HG02610 (cell line): ENCODE measurements around the gene C2orf68.
"Not testable (repeated sequence)": the region's sequence is repeated elsewhere in the genome, so short reads cannot be mapped to it uniquely, and the experiment has no call there.

ENCODE experiments used
- ATAC-seq: cut with Tn5 transposase; IDR thresholded peaks from one replicate; pipeline ENCODE4 v1.9.1; 2021; ENCODE audit warnings: mild to moderate bottlenecking, moderate library complexity; ENCODE audit not compliant: unreplicated experiment

Gene C2orf68

DNA sequence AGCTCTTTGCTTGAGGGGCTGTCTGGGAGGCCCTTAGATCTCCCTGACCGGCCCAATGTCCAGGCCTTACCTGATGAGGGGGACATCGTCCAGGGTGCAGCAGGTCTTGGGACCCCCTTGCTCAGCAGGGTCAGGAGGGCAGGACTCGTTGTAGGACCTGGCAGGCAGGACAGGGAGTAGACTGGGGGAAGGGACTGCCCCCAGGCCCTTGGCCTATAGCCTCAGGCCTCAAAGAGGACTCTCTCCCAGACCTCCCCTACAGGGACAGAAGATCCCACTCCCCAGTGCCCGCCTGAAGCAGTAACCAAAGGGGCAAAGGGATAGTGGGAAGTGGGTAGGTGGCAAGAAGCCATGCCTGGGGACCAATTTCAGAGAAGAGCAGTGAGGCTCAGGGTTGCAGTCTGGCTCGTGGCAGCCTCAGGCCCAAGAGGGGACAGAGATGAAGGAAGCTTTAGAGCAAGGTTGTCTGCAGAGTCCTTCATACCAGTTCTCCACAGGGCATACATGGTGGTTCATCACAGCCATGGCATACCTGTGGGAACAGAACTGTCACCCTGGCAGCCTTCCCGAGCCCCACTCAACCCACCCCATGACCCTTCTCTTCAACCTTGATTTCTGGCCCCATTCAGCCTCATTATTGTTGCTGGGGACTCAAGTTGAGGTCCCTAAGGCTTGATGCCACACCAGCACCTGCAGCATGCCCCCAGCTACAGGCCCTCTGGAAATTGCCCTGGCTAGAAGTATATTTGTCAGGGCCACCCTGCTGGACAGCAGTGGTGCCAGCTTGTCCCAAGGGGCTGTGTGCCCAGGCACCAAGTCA, 10.7 kb downstream of the C2orf68 start:
- ATAC-seq, result no peak

DNA sequence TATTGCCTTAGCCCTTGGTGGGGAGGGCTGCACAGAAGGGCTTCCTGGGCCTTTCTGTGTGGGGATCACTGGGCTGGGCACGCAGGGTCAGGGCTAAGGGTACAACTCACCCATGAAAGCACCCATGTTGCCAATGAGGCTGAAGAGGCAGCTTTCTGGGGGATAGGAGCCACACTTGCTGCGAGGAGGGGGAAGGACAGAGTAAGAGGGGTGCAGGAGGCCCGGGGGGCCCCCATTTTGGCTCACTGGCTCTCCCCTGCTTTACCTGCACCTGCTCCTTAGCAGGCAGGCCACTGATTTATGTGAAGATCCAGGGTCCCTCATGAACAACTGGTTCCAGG, 11.7 kb downstream of the C2orf68 start:
- ATAC-seq, result no peak

GRCh38 chr2:85599468-85600234, 12.2 kb downstream of the C2orf68 start:
- ATAC-seq, result no peak

DNA sequence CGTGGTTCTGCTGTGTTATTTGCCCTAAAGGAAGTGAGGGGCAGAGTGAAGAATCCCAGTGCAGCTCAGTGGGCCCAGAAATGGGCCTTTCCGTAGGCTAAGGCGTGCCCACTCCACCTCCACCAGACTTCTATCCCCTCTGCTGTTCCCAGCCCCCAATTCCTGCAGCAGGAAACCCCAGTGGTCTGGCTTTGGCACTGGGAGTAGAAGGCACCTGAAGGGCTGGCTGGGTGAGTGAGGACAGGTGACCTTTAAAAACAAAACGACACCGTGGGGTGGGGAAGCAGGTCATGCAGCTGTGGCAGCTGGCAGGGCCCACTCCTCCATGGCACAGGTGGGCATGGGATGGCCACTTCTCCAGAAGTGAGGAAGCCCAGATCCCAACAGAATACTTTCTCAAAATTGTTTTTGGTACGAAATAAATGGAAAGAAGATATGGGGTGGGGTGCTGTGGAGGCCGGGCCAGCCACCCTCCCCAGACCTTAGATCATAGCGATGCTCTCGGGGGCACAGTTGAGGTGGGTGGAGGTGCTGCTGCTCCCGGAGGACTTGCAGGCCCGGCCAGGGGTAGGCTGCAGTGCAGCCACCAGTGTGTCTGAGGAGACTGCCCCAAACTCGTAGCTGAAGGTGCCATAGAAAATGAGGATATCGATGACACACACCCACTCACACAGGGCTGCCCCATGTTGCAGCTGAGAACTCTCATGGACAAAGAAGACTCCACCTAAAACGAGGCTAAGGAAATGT, 13.1 kb downstream of the C2orf68 start:
- no peak for ATAC-seq

DNA sequence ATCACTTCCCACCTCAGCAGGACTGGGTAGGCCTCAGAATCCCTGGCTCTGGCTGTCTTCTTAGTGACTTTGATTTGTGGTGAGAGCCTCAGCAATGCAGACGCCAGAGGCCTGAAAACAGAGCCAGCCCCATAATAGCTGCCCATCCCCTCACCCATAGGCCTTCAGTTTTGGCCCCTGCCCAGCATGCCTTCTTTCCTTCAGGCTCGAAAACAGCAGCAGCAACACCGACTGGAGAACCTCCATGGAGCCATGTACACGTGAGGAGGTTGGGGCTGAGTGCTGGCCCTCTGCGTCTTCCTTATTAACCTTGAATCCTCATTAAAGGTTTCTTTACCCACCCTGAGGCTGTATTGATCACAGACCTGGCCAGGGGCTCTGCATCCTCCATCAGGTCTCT, 14.6 kb downstream of the C2orf68 start:
- ATAC-seq, result no peak

- no peak for ATAC-seq
These were observed 15.3 kb downstream of the C2orf68 start for GRCh38 chr2:85596486-85597143.

DNA sequence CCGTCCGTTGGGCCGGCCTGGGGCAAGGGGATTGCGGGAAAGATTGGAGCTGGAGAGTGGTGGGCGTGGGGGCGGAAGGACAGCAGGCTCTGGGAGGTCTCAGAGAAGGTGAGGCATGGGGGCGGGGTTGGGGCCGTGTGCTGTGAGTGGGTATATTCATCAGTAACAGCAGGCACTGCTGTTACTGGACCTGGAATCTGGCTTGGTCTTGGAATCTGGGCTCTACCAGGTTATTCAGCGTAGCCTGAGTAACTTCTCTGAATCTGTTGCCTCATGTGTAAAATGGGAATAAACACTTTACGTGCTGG, 15.9 kb downstream of the C2orf68 start:
- ATAC-seq, result no peak

DNA sequence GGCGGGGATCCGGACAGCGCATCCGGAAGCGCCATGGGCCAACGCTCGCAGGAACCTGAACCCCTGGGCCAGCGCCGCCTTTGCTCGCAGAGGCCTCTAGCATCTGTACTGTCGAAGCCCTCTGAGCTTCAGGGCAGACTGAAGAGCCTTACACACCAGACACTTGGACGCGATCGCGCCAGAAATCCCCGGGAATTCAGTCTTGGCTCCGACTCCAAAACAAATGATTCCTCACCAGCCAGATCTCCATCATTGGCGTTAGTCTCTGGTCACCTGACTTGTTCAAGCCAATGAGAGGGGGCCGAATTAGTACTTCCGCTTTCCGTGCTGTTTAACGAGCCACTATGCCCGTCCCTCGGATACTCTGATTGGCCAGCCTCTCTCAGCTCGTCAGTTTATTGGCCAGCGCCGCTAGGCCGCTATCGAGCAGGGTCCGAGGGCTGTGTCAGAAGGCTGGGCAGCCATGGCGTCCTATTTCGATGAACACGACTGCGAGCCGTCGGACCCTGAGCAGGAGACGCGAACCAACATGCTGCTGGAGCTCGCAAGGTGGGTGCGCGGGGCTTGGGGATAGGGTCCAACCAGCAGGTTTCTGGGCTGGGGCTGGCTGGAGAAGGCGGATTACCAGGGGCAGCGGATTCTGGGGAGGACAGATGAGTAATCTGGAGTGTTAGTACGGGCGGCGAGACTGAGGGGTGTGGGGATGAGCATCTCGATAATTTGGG, 16.4 kb downstream of the C2orf68 start, which contains the start of gene RNF181:
Gene RNF181, plus strand, starts transcription at position 445 of the 725 bp plus-strand sequence. Its CDS starts 19 bp downstream, at position 464.
- ATAC-seq, result peak; percentile 100

GRCh38 chr2:85594715-85595300, 17.1 kb downstream of the C2orf68 start:
- no peak for ATAC-seq

DNA sequence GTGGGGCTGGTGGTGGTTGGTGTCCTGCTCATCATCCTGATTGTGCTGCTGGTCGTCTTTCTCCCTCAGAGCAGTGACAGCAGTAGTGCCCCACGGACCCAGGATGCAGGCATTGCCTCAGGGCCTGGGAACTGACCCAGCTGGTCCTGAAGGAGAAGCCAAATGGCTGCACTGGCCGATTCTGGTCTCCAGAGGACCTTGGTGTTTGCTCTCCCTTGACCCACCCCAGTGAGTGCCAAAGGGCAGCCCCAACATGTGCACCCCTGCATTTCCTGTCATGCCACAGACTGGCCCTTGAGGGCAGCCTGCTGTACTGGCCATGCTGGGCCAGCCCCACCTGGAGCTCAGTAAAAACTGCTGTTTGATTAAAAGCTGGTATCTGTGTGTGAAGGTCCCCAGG, 18.8 kb downstream of the C2orf68 start:
- ATAC-seq, result no peak

- ATAC-seq, result not testable (repeated sequence)
These were observed 19.6 kb downstream of the C2orf68 start for GRCh38 chr2:85592299-85592698.

DNA sequence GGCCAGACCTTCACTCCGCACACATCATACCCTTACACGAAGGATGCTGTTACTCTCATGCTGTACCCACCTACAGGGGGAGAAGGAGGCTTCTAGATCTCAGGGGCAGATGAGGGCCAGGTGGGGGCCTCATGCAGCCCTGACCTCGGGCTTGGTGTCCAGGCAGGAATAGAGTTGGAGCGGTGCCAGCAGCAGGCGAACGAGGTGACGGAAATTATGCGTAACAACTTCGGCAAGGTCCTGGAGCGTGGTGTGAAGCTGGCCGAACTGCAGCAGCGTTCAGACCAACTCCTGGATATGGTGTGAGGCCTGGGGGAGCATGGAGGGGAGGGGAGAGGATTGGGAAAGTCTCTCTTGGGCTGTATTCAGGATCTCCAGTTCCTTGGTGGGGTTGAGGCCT, 20.3 kb downstream of the C2orf68 start:
- ATAC-seq, result no peak

- no peak for ATAC-seq
These were observed 20.9 kb downstream of the C2orf68 start for GRCh38 chr2:85590950-85591349.

DNA sequence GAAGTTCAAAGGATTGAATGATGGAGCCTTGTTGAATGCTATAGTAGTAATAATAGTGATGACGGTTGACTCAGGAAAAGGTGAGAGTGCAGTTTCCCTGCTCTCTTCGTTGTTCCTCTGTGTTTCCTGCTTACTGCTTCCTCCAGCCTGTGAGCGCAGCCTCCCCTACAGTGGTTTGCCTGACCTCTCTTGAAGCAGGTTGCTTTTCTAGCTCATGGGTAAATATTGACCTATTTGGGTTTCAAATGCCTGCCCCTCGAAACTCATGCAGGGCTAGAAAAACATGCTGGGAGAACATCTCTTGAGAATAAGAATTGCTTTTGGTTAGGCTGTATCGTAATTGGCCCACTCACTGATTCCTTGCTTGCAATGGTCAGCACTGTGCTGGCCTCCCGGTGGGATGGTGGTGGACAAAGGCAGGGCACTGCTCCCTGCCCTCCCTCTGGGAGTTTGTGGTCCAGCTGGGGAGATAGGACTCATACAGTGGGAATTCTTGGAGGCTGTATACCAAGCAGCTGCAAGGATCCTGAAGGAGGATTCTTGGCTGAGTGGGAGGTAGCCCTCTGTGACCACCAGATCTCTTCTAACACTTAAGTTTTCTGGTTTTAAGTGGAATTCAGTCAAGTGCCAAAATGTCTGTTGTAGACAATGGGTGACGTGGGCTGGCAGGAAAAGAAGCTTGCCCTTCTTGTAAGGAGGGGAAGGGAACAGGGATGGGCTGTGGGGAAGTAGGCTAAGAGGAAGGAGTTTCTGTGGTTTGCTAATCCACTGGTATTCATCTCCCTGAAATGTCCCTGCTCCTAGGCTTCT, 21.7 kb downstream of the C2orf68 start:
- no peak for ATAC-seq

DNA sequence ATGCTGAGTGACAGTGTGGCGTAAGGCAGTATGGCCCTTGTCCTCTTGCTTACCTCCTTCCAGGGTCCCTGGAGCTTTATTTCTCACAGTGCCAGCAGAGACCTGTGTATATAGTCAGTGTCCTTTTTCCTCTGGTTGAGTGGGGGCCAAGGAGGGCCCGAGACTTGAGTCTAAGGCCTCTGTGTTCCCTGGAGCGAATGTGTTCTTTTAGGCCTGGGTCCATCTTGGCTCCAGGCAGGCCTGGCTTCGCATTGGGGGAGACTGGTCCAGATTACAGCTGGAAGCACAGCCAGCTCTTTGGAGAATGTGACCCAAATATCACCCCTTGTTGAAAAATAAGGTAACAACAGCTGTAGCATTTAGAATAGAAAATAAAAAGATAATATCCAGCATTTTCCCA, 22.7 kb downstream of the C2orf68 start:
- no peak for ATAC-seq

- no peak for ATAC-seq
These were observed 23.2 kb downstream of the C2orf68 start for GRCh38 chr2:85588645-85589044.

- ATAC-seq, result no peak
These were observed 23.6 kb downstream of the C2orf68 start for GRCh38 chr2:85588236-85588635.

DNA sequence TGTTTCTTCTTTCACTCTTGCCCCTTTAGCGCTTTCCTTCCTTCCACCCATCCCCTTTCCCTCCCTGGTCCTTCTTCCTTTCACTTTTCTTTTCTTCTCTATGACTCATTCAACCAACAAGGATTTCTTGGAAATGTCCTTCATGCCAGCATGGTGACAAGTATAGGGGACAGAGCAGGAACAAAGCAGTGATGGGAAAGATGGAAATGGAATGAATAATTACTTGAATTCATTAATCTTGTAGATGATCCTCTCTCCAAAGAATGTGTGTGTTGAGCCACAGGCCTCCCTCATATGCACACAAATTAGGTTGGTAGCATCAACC, 26.1 kb downstream of the C2orf68 start:
- no peak for ATAC-seq
